CD4-positive, alpha-beta T cell (primary cell): ENCODE data around the gene INMT. TPM values are rescaled to one million over a fixed set of nuclear protein-coding genes. Genes with fewer than 3 reads are reported as not detected.
A peak's percentile ranks its signal among the peaks of the same experiment; 100 is the strongest.

Experiments
- ATAC-seq: fragments of 200-7000 bp; cut with Tn5 transposase; one replicate; pipeline ENCODE4 v1.10.0; 2022; ENCODE audit warnings: mild to moderate bottlenecking; ENCODE audit not compliant: poor library complexity
- CTCF ChIA-PET: fragments of 350-600 bp; sonication (Branson Sonifier 250); formaldehyde crosslinking; loops from one replicate; lab custom pipeline; 2021; ENCODE audit warnings: antibody characterized with exemption, inconsistent platforms; lab: Charles Lee
- POLR2A ChIA-PET: fragments of 350-600 bp; sonication (Branson Sonifier 250); formaldehyde crosslinking; loops from one replicate; lab custom pipeline; 2021; ENCODE audit warnings: antibody characterized with exemption, inconsistent platforms; lab: Charles Lee
- DNase-seq, 14 experiments: peaks; one replicate each; pipeline ENCODE4 v3.0.0-alpha.2; 2013 to 2020; ENCODE audit warnings: mixed read lengths in 2 of 14
- H3K27ac ChIP-seq, 2 donors: one replicate each; pipeline versions ENCODE4 v1.5.1 to v1.7.0; 2013; ENCODE audit warnings: low read length in 2 of 2, low read depth in 1 of 2, mild to moderate bottlenecking in 1 of 2
- H3K27me3 ChIP-seq, 2 experiments: 1 replicate in 1 of 2; 2 replicates in 1 of 2; pipeline versions ENCODE4 v1.6.1 to v1.7.0; 2013; ENCODE audit warnings: low read length in 2 of 2, control low read depth in 1 of 2, mild to moderate bottlenecking in 1 of 2, moderate library complexity in 1 of 2; ENCODE audit not compliant: insufficient read depth in 2 of 2, control insufficient read depth in 1 of 2
- H3K36me3 ChIP-seq: one replicate; pipeline ENCODE4 v1.6.1; 2013; ENCODE audit warnings: low read length, control low read depth; ENCODE audit not compliant: insufficient read depth
- H3K4me1 ChIP-seq: one replicate; pipeline ENCODE4 v1.6.1; 2013; ENCODE audit warnings: low read length, control low read depth; ENCODE audit not compliant: insufficient read depth
- H3K4me3 ChIP-seq: one replicate; pipeline ENCODE4 v1.5.1; 2013; ENCODE audit warnings: mild to moderate bottlenecking, low read length, moderate library complexity
- H3K9me3 ChIP-seq, 2 experiments: 1 replicate in 1 of 2; 2 replicates in 1 of 2; pipeline versions ENCODE4 v1.6.1 to v1.7.0; 2013; ENCODE audit warnings: low read length in 2 of 2, mild to moderate bottlenecking in 2 of 2, control low read depth in 1 of 2, moderate library complexity in 1 of 2; ENCODE audit not compliant: control insufficient read depth in 1 of 2, insufficient read depth in 1 of 2
- H3K27ac Mint-ChIP-seq: one replicate; pipeline ENCODE4 v1.8.0; 2020; ENCODE audit warnings: mixed read lengths
- H3K27me3 Mint-ChIP-seq: one replicate; pipeline ENCODE4 v1.8.0; 2021; ENCODE audit warnings: mixed read lengths
- H3K36me3 Mint-ChIP-seq: one replicate; pipeline ENCODE4 v1.8.0; 2021; ENCODE audit warnings: low read depth, mixed read lengths
- H3K4me1 Mint-ChIP-seq: one replicate; pipeline ENCODE4 v1.8.0; 2021; ENCODE audit warnings: low read depth, mixed read lengths
- H3K4me3 Mint-ChIP-seq: one replicate; pipeline ENCODE4 v1.8.0; 2020; ENCODE audit warnings: mild to moderate bottlenecking, mixed read lengths
- H3K9me3 Mint-ChIP-seq: one replicate; pipeline ENCODE4 v1.8.0; 2020; ENCODE audit warnings: mixed read lengths
- CTCF ChIP-seq: fragments of 200-600 bp; IDR thresholded peaks from one replicate; pipeline ENCODE4 v1.8.0; 2022; ENCODE audit warnings: antibody characterized with exemption, mild to moderate bottlenecking
- intact Hi-C, 2 experiments: fragments of 100-400 bp; cut with DNase I in 1 of 2; cut with micrococcal nuclease in 1 of 2; formaldehyde crosslinking; loops; one replicate each; pipeline versions ENCODE4 v1.15.1 to v1.9.0; 2023 to 2025; cut with DNase I, micrococcal nuclease
- total RNA-seq, 174 experiments: library from RNA in 2 of 174; stranded (reverse) in 2 of 174; gene quantifications; one replicate each; pipeline ENCODE4 v1.2.3 and lab custom pipeline; 2021 to 2026

The INMT gene
- total RNA-seq, 2 experiments from 2014 or later: 0.36 to 0.69 TPM

GRCh38 chr7:30771174-30771879 is 19.4 kb downstream of the INMT start, which contains the start of gene MINDY4:
MINDY4 (plus strand) TSS chr7:30771417; CDS start chr7:30771494, 77 bp downstream.
- CTCF ChIA-PET: no interaction called here
- no peaks in the 10 kb centered on the region for H3K27me3 ChIP-seq
- H3K27ac ChIP-seq: peak within 1 kb of the TSS; percentile 33 to 48
- POLR2A ChIA-PET: interaction anchor here (1.9 kb wide), 1 partner anchor 44 kb away, joined by 4 read pairs; no protein-coding TSS in a partner anchor
- H3K36me3 ChIP-seq: no peaks in the 10 kb centered on the region
- peak; percentile 30 to 85 (median 58) for DNase-seq
- no peak for TF ChIP-seq CTCF
- H3K9me3 Mint-ChIP-seq: no peaks in the 10 kb centered on the region
- peak within 1 kb of the TSS; percentile 53 for H3K27ac Mint-ChIP-seq
- peak within 1 kb of the TSS; percentile 90 for H3K4me3 Mint-ChIP-seq
- peak within 1 kb of the TSS; percentile 90 for H3K4me3 ChIP-seq
- intact Hi-C loops: loop anchor here in 1 of 2 experiments (10.0 kb wide), 1 partner anchor 737 kb away; no protein-coding TSS in a partner anchor
- H3K27me3 Mint-ChIP-seq: no peaks in the 10 kb centered on the region
- H3K9me3 ChIP-seq: no peaks in the 10 kb centered on the region
- peaks cover 10% of the 10 kb centered on the region for H3K4me1 ChIP-seq
- H3K36me3 Mint-ChIP-seq: no peaks in the 10 kb centered on the region
- peak; percentile 92 for ATAC-seq
- peaks cover 12% of the 10 kb centered on the region for H3K4me1 Mint-ChIP-seq

- peak overlapping the region; percentile 90 for H3K4me3 Mint-ChIP-seq
- intact Hi-C loops: loop anchor here in 1 of 2 experiments (10.0 kb wide), 1 partner anchor 737 kb away; no protein-coding TSS in a partner anchor
- no peak for ATAC-seq
- Histone ChIP-seq H3K4me3 (peak overlapping the region; percentile 90), H3K27ac (no peak overlapping the region), H3K27me3 (no peaks in the 10 kb centered on the region), H3K9me3 (no peaks in the 10 kb centered on the region), H3K36me3 (no peaks in the 10 kb centered on the region), H3K4me1 (peaks cover 10% of the 10 kb centered on the region)
- no peaks in the 10 kb centered on the region for H3K27me3 Mint-ChIP-seq
- ChIA-PET CTCF (no interaction called here), POLR2A (interaction anchor here (1.9 kb wide), 1 partner anchor 45 kb away, joined by 4 read pairs; no protein-coding TSS in a partner anchor)
- peak in 1 of 14 experiments; percentile 19 for DNase-seq
- H3K27ac Mint-ChIP-seq: peak overlapping the region; percentile 10
- peaks cover 12% of the 10 kb centered on the region for H3K4me1 Mint-ChIP-seq
- TF ChIP-seq CTCF: no peak
- no peaks in the 10 kb centered on the region for H3K9me3 Mint-ChIP-seq
- H3K36me3 Mint-ChIP-seq: no peaks in the 10 kb centered on the region
Measured at GRCh38 chr7:30771880-30772425, 20.0 kb downstream of the INMT start.

- Mint-ChIP-seq H3K4me3 (no peak overlapping the region), H3K9me3 (no peaks in the 10 kb centered on the region), H3K36me3 (no peaks in the 10 kb centered on the region), H3K4me1 (peaks cover 12% of the 10 kb centered on the region), H3K27me3 (no peaks in the 10 kb centered on the region), H3K27ac (no peak overlapping the region)
- no peak for ATAC-seq
- intact Hi-C loops: loop anchor here in 1 of 2 experiments (10.0 kb wide), 1 partner anchor 738 kb away; no protein-coding TSS in a partner anchor
- Histone ChIP-seq H3K27ac (no peak overlapping the region), H3K27me3 (no peaks in the 10 kb centered on the region), H3K4me1 (peaks cover 10% of the 10 kb centered on the region), H3K36me3 (no peaks in the 10 kb centered on the region), H3K4me3 (no peak overlapping the region), H3K9me3 (no peaks in the 10 kb centered on the region)
- POLR2A ChIA-PET: interaction anchor here (1.9 kb wide), 1 partner anchor 46 kb away, joined by 4 read pairs; no protein-coding TSS in a partner anchor
- no peak for DNase-seq
- CTCF ChIA-PET: no interaction called here
- no peak for TF ChIP-seq CTCF
Measured at GRCh38 chr7:30772984-30773383, 21.0 kb downstream of the INMT start.
